Measurements from ENCODE around the gene ANKRD13A.

GRCh38 chr12:110037315-110037714 is 38.1 kb downstream of the ANKRD13A start:
- TF ChIP-seq, protein P1, sequence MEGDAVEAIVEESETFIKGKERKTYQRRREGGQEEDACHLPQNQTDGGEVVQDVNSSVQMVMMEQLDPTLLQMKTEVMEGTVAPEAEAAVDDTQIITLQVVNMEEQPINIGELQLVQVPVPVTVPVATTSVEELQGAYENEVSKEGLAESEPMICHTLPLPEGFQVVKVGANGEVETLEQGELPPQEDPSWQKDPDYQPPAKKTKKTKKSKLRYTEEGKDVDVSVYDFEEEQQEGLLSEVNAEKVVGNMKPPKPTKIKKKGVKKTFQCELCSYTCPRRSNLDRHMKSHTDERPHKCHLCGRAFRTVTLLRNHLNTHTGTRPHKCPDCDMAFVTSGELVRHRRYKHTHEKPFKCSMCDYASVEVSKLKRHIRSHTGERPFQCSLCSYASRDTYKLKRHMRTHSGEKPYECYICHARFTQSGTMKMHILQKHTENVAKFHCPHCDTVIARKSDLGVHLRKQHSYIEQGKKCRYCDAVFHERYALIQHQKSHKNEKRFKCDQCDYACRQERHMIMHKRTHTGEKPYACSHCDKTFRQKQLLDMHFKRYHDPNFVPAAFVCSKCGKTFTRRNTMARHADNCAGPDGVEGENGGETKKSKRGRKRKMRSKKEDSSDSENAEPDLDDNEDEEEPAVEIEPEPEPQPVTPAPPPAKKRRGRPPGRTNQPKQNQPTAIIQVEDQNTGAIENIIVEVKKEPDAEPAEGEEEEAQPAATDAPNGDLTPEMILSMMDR (IDR thresholded peaks at IDR 0.05; ENCODE audit: insufficient read depth, low read depth, low read length): no peak
- TF ChIP-seq EZH2 (IDR thresholded peaks at IDR 0.05; ENCODE audit: insufficient read depth, low read length): no peak

Measured in astrocyte (in vitro differentiated cells and primary cell).